BE2C (cell line): ENCODE results near the gene EPOP.

Experiments
- DNase-seq: peaks from one replicate; pipeline ENCODE4 v3.0.0-alpha.2; 2020
- H3K27me3 ChIP-seq: fragments of 250-450 bp; sonication (Bioruptor Pico); 2 replicates; pipeline ENCODE4 v1.5.1; 2020; ENCODE audit warnings: mild to moderate bottlenecking
- H3K36me3 ChIP-seq: fragments of 250-450 bp; sonication (Bioruptor Pico); 2 replicates; pipeline ENCODE4 v1.5.1; 2020; ENCODE audit warnings: mild to moderate bottlenecking
- H3K4me1 ChIP-seq: fragments of 250-450 bp; sonication (Bioruptor Pico); 2 replicates; pipeline ENCODE4 v1.5.1; 2020
- H3K4me3 ChIP-seq: 2 replicates; pipeline ENCODE4 v1.5.1; 2011; ENCODE audit warnings: low read depth, low read length
- H3K9me3 ChIP-seq: fragments of 250-450 bp; sonication (Bioruptor Pico); 2 replicates; pipeline ENCODE4 v1.5.1; 2020
- CTCF ChIP-seq: IDR thresholded peaks from 2 replicates; pipeline ENCODE4 v1.5.1; 2012; ENCODE audit warnings: mild to moderate bottlenecking, low read depth, low read length

The EPOP gene

DNA sequence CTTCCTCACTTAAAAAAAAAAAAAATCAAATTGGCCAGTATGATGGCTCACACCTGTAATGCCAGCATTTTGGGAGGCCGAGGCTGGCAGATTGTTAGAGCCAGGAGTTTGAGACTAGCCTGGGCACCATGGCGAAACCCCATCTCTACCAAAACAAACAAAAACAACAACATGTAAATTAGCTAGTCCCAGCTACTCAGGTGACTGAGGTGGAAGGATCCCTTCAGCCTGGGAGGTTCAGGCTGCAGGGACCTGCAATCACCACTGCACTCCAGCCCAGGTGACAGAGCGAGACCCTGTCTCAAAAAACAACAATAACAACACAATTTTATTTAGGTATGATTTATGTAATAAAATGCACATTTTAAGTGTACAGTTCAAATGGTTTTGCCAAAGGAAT, 6.3 kb upstream of the EPOP start:
- Histone ChIP-seq H3K36me3 (no peaks in the 10 kb centered on the region), H3K27me3 (no peaks in the 10 kb centered on the region), H3K9me3 (no peaks in the 10 kb centered on the region), H3K4me3 (no peak overlapping the region), H3K4me1 (peaks cover 4% of the 10 kb centered on the region)
- DNase-seq = no peak
- no peak for TF ChIP-seq CTCF

DNA sequence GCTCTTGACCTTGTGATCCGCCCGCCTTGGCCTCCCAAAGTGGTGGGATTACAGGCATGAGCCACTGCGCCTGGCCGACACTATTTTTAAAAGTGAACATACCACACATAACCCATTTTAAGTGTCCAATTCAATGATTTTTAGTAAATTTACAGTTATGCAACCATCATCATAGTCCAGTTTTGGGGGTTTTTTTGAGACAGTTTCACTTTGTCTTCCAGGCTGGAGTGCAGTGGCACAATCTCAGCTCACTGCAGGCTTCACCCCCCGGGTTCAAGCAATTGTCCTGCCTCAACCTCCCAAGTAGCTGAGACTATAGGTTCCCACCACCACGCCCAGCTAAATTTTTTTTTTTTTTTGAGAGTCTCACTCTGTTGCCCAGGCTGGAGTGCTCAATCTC, 3.1 kb upstream of the EPOP start:
- Histone ChIP-seq H3K4me3 (no peak overlapping the region), H3K4me1 (peaks cover 4% of the 10 kb centered on the region), H3K9me3 (no peaks in the 10 kb centered on the region), H3K36me3 (no peaks in the 10 kb centered on the region), H3K27me3 (peaks cover 11% of the 10 kb centered on the region)
- TF ChIP-seq CTCF = no peak
- DNase-seq = no peak

- H3K9me3 ChIP-seq = no peaks in the 10 kb centered on the region
- peak; percentile 83 for DNase-seq
- no peak overlapping the region for H3K4me3 ChIP-seq
- H3K4me1 ChIP-seq = peaks cover 4% of the 10 kb centered on the region
- peaks cover 11% of the 10 kb centered on the region for H3K27me3 ChIP-seq
- peak; percentile 97 for TF ChIP-seq CTCF
- no peaks in the 10 kb centered on the region for H3K36me3 ChIP-seq
Measured at GRCh38 chr17:38676706-38677504, 2.1 kb upstream of the EPOP start.

DNA sequence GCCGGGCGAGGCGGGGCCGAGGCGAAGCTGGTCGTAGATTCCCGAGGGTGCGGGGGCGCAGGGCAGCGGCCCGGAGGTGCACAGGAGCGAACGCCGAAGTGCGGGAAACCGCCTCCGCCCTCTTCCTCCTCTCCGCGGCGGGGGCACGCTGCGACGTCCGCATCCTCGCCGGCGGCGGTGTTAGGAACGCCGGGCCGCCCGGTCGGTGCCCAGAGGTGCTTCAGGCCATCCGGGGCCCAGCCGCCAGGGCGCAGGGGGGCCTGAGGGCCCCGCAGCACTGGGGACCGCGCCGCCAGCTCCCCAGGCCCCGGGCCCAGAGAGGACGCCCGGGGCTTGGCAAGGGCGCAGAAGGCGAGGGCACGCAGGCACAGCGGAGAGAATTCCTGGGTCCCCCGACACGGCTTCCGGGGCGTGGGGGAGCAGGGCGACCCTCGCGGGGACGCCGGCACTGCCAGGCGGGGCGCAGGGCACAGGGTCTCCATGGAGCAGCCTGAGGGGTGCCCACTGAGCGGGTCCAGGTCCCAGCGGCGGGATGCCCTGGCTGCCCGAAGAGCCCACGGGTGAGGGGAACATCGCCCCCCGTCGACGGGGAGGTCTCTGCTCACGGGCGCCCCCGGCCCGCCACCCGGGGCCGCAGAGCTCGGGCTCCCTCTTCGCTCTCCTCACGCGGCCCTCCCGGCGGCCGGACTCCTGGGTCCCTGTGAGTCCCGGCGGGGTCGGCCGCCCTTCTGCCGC, 576 bp downstream of the EPOP start:
- Histone ChIP-seq H3K4me3 (peak overlapping the region; percentile 72), H3K4me1 (peaks cover 4% of the 10 kb centered on the region), H3K36me3 (no peaks in the 10 kb centered on the region), H3K9me3 (no peaks in the 10 kb centered on the region), H3K27me3 (peaks cover 11% of the 10 kb centered on the region)
- TF ChIP-seq CTCF = no peak
- peak; percentile 38 for DNase-seq

DNA sequence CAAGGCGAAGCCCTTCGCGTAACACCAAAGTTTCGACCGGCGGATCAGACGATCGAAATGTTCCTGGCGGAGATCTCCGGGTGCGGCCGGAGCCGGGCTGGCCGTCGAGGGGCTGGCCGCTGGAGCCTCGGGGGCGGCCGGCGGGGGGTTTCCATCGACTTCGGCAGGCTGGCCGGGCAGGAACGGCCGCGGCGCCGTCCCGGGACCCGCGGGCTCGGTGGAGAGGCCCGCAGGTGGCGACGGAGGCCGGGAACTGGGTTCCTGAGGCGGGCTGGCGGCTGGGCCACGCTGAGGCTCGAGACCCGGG, 1.1 kb downstream of the EPOP start:
- Histone ChIP-seq H3K4me3 (peak overlapping the region; percentile 72), H3K36me3 (no peaks in the 10 kb centered on the region), H3K9me3 (no peaks in the 10 kb centered on the region), H3K27me3 (peaks cover 11% of the 10 kb centered on the region), H3K4me1 (peaks cover 4% of the 10 kb centered on the region)
- TF ChIP-seq CTCF = no peak
- DNase-seq = no peak
